ENCODE measurements around the gene OBP2B. TPM values are rescaled to one million over a fixed set of nuclear protein-coding genes. Genes with fewer than 3 reads are reported as not detected.

The OBP2B gene
- total RNA-seq, 1 donor: not detected

DNA sequence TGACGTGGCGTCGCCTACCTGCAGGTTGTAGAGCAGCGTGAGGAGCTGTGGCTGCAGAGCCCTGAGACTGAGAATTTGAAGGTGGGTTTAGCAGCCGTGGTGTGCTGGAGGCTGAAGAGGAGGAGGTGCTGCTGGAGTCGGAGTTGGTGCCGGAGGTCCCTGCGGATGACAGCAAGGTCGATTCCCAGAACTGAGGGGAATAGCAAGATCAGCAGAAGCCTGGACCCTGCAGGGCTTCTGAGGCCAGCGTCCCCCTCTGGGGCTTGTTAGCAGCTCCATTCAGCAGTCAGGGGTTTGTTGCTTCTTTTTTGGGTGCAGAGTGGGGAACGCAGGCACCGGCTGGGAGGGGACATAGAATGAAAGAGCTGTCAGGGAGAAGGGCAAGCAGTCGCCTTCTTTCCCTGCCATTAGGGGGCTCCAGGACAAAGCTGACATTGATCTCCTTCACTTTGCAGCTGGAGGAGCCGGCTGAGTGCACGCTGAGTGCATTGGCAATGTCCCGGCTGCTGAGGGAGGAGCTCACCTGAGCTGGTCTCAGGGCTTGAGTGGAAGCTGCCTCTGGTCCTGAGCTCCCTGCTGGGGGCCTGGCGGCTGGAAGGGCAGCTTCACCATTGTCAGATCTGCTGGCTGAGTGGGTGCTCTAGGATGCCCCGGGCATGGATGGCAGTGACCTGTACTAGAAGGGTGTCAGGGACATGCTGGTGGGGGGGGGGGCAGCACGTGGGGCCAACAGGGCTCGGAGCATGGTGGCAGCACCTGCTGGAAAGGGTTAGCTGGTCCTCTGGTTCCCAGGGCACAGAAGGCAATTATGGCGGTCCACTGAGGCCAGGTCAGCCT lies 20.8 kb downstream of the OBP2B start:
- no peak for DNase-seq (ENCODE audit: low read depth)
- TF ChIP-seq, protein P1, sequence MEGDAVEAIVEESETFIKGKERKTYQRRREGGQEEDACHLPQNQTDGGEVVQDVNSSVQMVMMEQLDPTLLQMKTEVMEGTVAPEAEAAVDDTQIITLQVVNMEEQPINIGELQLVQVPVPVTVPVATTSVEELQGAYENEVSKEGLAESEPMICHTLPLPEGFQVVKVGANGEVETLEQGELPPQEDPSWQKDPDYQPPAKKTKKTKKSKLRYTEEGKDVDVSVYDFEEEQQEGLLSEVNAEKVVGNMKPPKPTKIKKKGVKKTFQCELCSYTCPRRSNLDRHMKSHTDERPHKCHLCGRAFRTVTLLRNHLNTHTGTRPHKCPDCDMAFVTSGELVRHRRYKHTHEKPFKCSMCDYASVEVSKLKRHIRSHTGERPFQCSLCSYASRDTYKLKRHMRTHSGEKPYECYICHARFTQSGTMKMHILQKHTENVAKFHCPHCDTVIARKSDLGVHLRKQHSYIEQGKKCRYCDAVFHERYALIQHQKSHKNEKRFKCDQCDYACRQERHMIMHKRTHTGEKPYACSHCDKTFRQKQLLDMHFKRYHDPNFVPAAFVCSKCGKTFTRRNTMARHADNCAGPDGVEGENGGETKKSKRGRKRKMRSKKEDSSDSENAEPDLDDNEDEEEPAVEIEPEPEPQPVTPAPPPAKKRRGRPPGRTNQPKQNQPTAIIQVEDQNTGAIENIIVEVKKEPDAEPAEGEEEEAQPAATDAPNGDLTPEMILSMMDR (IDR thresholded peaks at IDR 0.05; ENCODE audit: insufficient read depth, low read length): no peak
- H3K4me3 ChIP-seq (ENCODE audit: low read depth, low read length): no peak overlapping the region

DNA sequence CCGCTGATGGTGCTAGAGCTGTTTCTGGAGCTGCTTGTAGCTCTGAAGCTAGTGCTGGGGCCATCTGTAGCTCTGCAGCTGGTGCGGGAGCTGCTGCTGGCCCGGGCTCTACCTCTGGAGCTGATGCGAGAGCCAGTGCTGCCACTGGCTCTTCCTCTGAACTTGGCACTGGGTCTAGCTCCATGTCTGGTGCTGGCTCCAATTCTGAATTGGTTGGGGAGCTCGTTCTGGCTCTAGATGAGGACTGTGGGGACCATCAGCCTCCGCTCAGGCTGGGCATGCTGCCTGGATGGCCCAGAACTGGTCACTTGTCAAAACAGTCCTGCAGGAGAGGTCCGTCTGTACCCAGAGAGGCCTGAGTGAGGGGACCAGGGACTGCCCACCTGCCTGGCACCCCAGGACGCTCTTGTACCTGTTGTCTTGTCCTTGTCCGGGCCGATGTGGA lies 21.5 kb downstream of the OBP2B start:
- TF ChIP-seq, protein P1 (IDR thresholded peaks at IDR 0.05; ENCODE audit: insufficient read depth, low read length): no peak
- DNase-seq (ENCODE audit: low read depth): no peak
- H3K4me3 ChIP-seq (ENCODE audit: low read depth, low read length): no peak overlapping the region

DNA sequence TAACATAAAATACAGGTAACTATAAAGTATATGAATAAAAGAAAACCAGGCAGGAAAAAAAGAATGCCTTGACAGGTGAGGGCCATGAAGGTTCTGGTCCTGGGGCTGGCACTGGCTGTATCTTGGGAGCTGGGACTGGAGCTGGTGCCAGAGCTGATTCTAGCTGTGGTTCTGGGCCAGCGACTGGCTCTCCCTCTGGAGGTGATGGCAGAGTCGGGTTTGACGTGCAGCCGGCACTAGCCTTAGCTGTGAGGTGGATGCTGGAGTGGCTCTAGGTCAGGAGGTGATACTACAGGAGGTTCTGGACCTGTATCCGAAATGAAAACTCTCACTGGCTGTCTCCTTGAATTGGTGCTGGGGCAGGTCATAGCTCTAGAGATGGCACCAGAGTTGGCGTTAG lies 22.3 kb downstream of the OBP2B start:
- no peak for DNase-seq (ENCODE audit: low read depth)
- no peak overlapping the region for H3K4me3 ChIP-seq (ENCODE audit: low read depth, low read length)
- TF ChIP-seq, protein P1 (IDR thresholded peaks at IDR 0.05; ENCODE audit: insufficient read depth, low read length): no peak

DNA sequence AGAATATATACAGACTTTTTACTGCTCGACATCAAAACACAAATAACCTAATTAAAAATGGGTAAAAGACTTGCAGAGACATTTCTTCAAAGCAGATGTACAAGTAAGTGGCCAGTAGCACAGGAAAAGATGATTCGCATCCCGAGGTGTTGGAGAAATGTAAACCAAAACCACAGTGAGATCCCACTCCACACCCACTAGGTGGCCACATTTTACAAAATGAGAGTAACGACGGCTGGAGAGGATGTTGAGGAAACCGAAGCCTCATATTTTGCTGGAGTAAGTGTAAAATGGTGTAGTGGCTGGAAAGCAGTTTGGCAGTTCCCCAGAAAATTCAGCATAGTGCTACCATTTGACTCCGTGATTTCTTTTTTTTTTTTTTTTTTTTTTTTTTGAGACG lies 24.1 kb downstream of the OBP2B start:
- H3K4me3 ChIP-seq (ENCODE audit: low read depth, low read length): no peak overlapping the region
- peak; percentile 75 for DNase-seq (ENCODE audit: low read depth)
- TF ChIP-seq, protein P1 (IDR thresholded peaks at IDR 0.05; ENCODE audit: insufficient read depth, low read length): peak; percentile 80

DNA sequence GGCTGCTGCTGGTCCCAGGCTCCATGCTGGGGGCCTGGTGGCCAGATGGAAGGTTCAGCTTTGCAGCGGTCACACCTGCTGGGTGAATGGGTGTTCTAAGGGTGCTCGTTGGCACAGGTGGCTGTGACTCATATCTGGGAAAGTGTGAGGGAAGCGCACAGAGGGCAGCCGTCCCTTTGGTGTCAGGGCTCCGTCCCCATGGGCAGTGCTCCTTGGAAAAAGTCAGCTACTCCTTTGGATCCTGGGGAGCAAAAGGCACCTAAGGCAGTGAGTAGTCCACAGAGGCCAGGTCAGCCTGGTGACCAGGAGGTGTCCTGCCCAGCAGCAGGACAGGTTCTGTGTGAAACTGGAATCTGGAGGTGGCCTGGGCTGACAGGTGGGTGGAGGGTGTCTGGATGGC lies 26.9 kb downstream of the OBP2B start:
- TF ChIP-seq, protein P1 (IDR thresholded peaks at IDR 0.05; ENCODE audit: insufficient read depth, low read length): no peak
- H3K4me3 ChIP-seq (ENCODE audit: low read depth, low read length): no peak overlapping the region
- DNase-seq (ENCODE audit: low read depth): no peak

DNA sequence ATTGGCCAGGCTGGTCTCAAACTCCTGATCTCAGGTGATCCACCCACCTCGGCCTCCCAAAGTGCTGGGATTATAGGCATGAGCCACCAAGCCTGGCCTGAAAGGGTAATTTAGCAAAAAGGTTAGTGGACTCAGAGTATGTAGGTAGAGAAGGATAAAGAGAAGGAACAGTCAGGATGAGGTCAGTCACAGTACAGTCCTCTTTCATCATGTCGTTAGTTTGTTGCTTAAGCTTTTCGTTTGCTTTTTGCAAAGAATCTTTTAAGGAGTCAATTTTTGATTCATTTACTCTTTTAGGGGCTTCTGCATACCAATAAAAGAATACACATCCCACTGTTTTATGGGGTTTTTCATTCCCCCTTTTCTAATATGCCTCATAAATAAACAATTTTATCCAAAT lies 27.5 kb downstream of the OBP2B start:
- TF ChIP-seq, protein P1 (IDR thresholded peaks at IDR 0.05; ENCODE audit: insufficient read depth, low read length): no peak
- H3K4me3 ChIP-seq (ENCODE audit: low read depth, low read length): no peak overlapping the region

More for the DNA sequence above, 27.5 kb downstream of the OBP2B start:
- no peak for DNase-seq (ENCODE audit: low read depth)
